H9 (cell line): ENCODE data around the gene SDK1. TPM values are rescaled to one million over a fixed set of nuclear protein-coding genes. Genes with fewer than 3 reads are reported as not detected.

Experiments
- DNase-seq: peaks from one replicate; pipeline ENCODE4 v3.0.0-alpha.2; 2017
- H2AFZ ChIP-seq: one replicate; pipeline ENCODE4 v1.6.1; 2013; ENCODE audit warnings: mild to moderate bottlenecking, low read length, control low read depth, moderate library complexity
- H2AK5ac ChIP-seq: 2 replicates; pipeline ENCODE4 v1.6.1; 2013; ENCODE audit warnings: low read length, control low read depth, mixed read lengths; ENCODE audit not compliant: insufficient read length
- H2BK120ac ChIP-seq: one replicate; pipeline ENCODE4 v1.6.1; 2013; ENCODE audit warnings: low read depth, mild to moderate bottlenecking, low read length, control low read depth, inconsistent platforms; ENCODE audit not compliant: poor library complexity, severe bottlenecking
- H2BK12ac ChIP-seq: 2 replicates; pipeline ENCODE4 v1.6.1; 2013; ENCODE audit warnings: low read length, control low read depth, mixed read lengths, low read depth; ENCODE audit not compliant: insufficient read length
- H2BK15ac ChIP-seq: 2 replicates; pipeline ENCODE4 v1.6.1; 2013; ENCODE audit warnings: low read depth, low read length, control low read depth
- H2BK20ac ChIP-seq: one replicate; pipeline ENCODE4 v1.6.1; 2013; ENCODE audit warnings: low read depth, mild to moderate bottlenecking, low read length, control low read depth, inconsistent platforms; ENCODE audit not compliant: poor library complexity, severe bottlenecking
- H2BK5ac ChIP-seq: 2 replicates; pipeline ENCODE4 v1.6.1; 2013; ENCODE audit warnings: low read length, control low read depth, mixed read lengths; ENCODE audit not compliant: insufficient read length
- H3K14ac ChIP-seq: 2 replicates; pipeline ENCODE4 v1.6.1; 2013; ENCODE audit warnings: low read length, control low read depth; ENCODE audit not compliant: insufficient read depth
- H3K18ac ChIP-seq: 2 replicates; pipeline ENCODE4 v1.6.1; 2013; ENCODE audit warnings: low read depth, mild to moderate bottlenecking, mixed read lengths, low read length, control low read depth; ENCODE audit not compliant: insufficient read length
- H3K23ac ChIP-seq: 2 replicates; pipeline ENCODE4 v1.6.1; 2013; ENCODE audit warnings: low read length, control low read depth, mixed read lengths, low read depth; ENCODE audit not compliant: insufficient read length
- H3K23me2 ChIP-seq: 2 replicates; pipeline ENCODE4 v1.6.1; 2013; ENCODE audit warnings: low read depth, mild to moderate bottlenecking, mixed read lengths, low read length, control low read depth; ENCODE audit not compliant: insufficient read length, poor library complexity, severe bottlenecking
- H3K27ac ChIP-seq: 2 replicates; pipeline ENCODE4 v1.5.1; 2013; ENCODE audit warnings: low read length, control low read depth, mixed read lengths, low read depth; ENCODE audit not compliant: insufficient read length
- H3K27me3 ChIP-seq: 2 replicates; pipeline ENCODE4 v1.6.1; 2013; ENCODE audit warnings: low read length, control low read depth, inconsistent platforms; ENCODE audit not compliant: insufficient read depth
- H3K4ac ChIP-seq: 2 replicates; pipeline ENCODE4 v1.6.1; 2013; ENCODE audit warnings: low read depth, mild to moderate bottlenecking, control low read depth, inconsistent platforms, low read length, moderate library complexity
- H3K4me1 ChIP-seq: 2 replicates; pipeline ENCODE4 v1.6.1; 2013; ENCODE audit warnings: low read length, control low read depth, inconsistent platforms; ENCODE audit not compliant: insufficient read depth
- H3K4me2 ChIP-seq: 2 replicates; pipeline ENCODE4 v1.6.1; 2013; ENCODE audit warnings: low read length, control low read depth, mixed read lengths; ENCODE audit not compliant: insufficient read length, insufficient read depth
- H3K56ac ChIP-seq: 2 replicates; pipeline ENCODE4 v1.6.1; 2013; ENCODE audit warnings: low read depth, mild to moderate bottlenecking, mixed read lengths, low read length, control low read depth; ENCODE audit not compliant: insufficient read length
- H3K79me1 ChIP-seq: 2 replicates; pipeline ENCODE4 v1.6.1; 2013; ENCODE audit warnings: low read depth, mild to moderate bottlenecking, moderate library complexity, low read length, control low read depth, inconsistent platforms; ENCODE audit not compliant: insufficient read depth, poor library complexity, severe bottlenecking
- H3K79me2 ChIP-seq: 2 replicates; pipeline ENCODE4 v1.6.1; 2013; ENCODE audit warnings: low read length, control low read depth, inconsistent platforms; ENCODE audit not compliant: insufficient read depth
- H3K9ac ChIP-seq: 2 replicates; pipeline ENCODE4 v1.6.1; 2013; ENCODE audit warnings: low read length, control low read depth, mixed read lengths; ENCODE audit not compliant: insufficient read length; ENCODE audit errors: extremely low read depth
- H3K9me3 ChIP-seq: one replicate; pipeline ENCODE4 v1.6.1; 2013; ENCODE audit warnings: low read depth, low read length, inconsistent platforms; ENCODE audit not compliant: control insufficient read depth
- H3T11ph ChIP-seq: one replicate; pipeline ENCODE4 v1.6.1; 2013; ENCODE audit warnings: mild to moderate bottlenecking, low read length, control low read depth, inconsistent platforms
- H4K20me1 ChIP-seq: one replicate; pipeline ENCODE4 v1.6.1; 2013; ENCODE audit not compliant: control insufficient read depth, insufficient read length, insufficient read depth
- H4K5ac ChIP-seq: 2 replicates; pipeline ENCODE4 v1.6.1; 2013; ENCODE audit warnings: low read depth, mild to moderate bottlenecking, mixed read lengths, low read length, control low read depth; ENCODE audit not compliant: insufficient read length
- H4K8ac ChIP-seq: replicated peaks from 2 replicates; pipeline ENCODE4 v1.6.1; 2013; ENCODE audit warnings: low read length, control low read depth, mixed read lengths, low read depth; ENCODE audit not compliant: insufficient read length
- H4K91ac ChIP-seq: 2 replicates; pipeline ENCODE4 v1.6.1; 2013; ENCODE audit warnings: low read depth, mild to moderate bottlenecking, moderate library complexity, mixed read lengths, low read length, control low read depth; ENCODE audit not compliant: insufficient read length
- H3K27ac Mint-ChIP-seq, 3 experiments: 2 replicates in 2 of 3; 3 replicates in 1 of 3; pipeline ENCODE4 v1.8.0; 2020 to 2021; ENCODE audit warnings: mixed read lengths in 3 of 3, mild to moderate bottlenecking in 1 of 3, moderate library complexity in 1 of 3
- H3K27me3 Mint-ChIP-seq: 2 replicates; pipeline ENCODE4 v1.8.0; 2021; ENCODE audit warnings: low read depth, mild to moderate bottlenecking, moderate library complexity, mixed read lengths
- H3K36me3 Mint-ChIP-seq, 3 experiments: 2 replicates in 2 of 3; 3 replicates in 1 of 3; pipeline ENCODE4 v1.8.0; 2020 to 2021; ENCODE audit warnings: low read depth in 3 of 3, mixed read lengths in 3 of 3; ENCODE audit not compliant: insufficient read depth in 1 of 3
- H3K4me1 Mint-ChIP-seq, 2 experiments: 2 replicates each; pipeline ENCODE4 v1.8.0; 2020; ENCODE audit warnings: mixed read lengths in 2 of 2
- H3K4me3 Mint-ChIP-seq, 2 experiments: 2 replicates in 1 of 2; 3 replicates in 1 of 2; pipeline ENCODE4 v1.8.0; 2020 to 2021; ENCODE audit warnings: mild to moderate bottlenecking in 2 of 2, mixed read lengths in 2 of 2, moderate library complexity in 1 of 2
- H3K9me3 Mint-ChIP-seq, 2 experiments: 2 replicates in 1 of 2; 3 replicates in 1 of 2; pipeline ENCODE4 v1.8.0; 2020; ENCODE audit warnings: mild to moderate bottlenecking in 2 of 2, mixed read lengths in 2 of 2, moderate library complexity in 1 of 2
- WGBS: extraction: QIAGEN DNeasy Blood & Tissue Kit; methylation state at CpG from one replicate; pipeline ENCODE4 v1.1.7; 2013; ENCODE audit warnings: missing lambda C conversion rate, low lambda C conversion rate, mixed read lengths; ENCODE audit not compliant: insufficient read length; ENCODE audit errors: extremely low coverage; 5-methylcytosine and 5-hydroxymethylcytosine counted together
- total RNA-seq: library from RNA; stranded (reverse); gene quantifications from 2 replicates; pipeline ENCODE4 v1.2.1, GENCODE V29; 2021
- TF ChIP-seq, protein P1 (sequence below): fragments of 200-600 bp; sonication (generic); conservative IDR thresholded peaks from 3 replicates; pipeline ENCODE4 v1.8.0; 2021; ENCODE audit warnings: antibody characterized with exemption, mild to moderate bottlenecking

The SDK1 gene
- total RNA-seq, 1 experiment from 2014 or later, result 8.7 TPM

DNA sequence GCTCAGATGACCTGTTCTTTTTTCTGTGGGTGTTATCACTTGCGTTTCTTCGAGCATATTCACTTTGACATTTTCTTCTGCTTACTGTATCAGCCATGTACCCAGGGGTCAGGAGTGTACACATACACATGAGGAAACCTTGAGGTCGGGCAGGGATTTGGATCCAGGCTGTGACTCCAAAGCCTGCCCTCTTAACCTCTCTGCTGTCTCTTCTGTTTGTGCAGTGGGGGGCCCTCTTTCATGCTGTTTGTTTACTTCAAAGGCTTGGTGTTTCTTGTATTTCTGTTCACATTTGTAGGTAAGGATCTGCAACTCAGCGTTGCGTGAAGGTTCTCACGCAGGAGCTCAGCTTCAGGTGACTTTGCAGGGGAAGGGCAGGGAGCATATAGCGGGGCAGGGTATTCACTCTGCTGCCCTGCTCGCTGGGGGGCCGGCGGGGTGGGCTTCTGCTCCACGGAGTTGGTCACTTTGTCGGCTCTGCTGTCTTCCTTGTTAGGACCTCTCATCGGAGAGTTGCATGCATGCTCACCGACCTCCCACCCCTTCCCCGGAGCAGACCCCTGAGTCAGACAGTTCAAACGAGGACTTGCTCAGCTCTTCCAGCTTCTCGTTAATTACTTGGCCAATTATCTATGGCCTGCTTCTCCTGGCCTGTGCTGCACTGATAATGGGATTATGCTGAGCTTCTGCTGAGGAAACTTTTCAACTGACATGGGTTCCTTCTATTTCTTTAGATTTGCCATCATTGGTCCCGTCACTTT is 77.5 kb downstream of the SDK1 start:
- no peak overlapping the region for H3K27ac ChIP-seq
- H4K8ac ChIP-seq, result no peak overlapping the region
- no peak overlapping the region for H3T11ph ChIP-seq
- TF ChIP-seq, protein P1, sequence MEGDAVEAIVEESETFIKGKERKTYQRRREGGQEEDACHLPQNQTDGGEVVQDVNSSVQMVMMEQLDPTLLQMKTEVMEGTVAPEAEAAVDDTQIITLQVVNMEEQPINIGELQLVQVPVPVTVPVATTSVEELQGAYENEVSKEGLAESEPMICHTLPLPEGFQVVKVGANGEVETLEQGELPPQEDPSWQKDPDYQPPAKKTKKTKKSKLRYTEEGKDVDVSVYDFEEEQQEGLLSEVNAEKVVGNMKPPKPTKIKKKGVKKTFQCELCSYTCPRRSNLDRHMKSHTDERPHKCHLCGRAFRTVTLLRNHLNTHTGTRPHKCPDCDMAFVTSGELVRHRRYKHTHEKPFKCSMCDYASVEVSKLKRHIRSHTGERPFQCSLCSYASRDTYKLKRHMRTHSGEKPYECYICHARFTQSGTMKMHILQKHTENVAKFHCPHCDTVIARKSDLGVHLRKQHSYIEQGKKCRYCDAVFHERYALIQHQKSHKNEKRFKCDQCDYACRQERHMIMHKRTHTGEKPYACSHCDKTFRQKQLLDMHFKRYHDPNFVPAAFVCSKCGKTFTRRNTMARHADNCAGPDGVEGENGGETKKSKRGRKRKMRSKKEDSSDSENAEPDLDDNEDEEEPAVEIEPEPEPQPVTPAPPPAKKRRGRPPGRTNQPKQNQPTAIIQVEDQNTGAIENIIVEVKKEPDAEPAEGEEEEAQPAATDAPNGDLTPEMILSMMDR, result no peak
- no peaks in the 10 kb centered on the region for H3K27me3 Mint-ChIP-seq
- no peak overlapping the region for H3K23ac ChIP-seq
- no peak overlapping the region for H3K4me2 ChIP-seq
- no peak overlapping the region for H4K5ac ChIP-seq
- H3K79me1 ChIP-seq, result no peaks in the 10 kb centered on the region
- no peak for DNase-seq
- H3K4ac ChIP-seq, result no peak overlapping the region
- no peak overlapping the region for H2BK120ac ChIP-seq
- peaks cover 3% of the 10 kb centered on the region; the same call in 1 of the 2 replicates for H3K4me1 ChIP-seq
- H2AFZ ChIP-seq, result no peak overlapping the region
- H2BK5ac ChIP-seq, result no peak overlapping the region
- H3K9me3 ChIP-seq, result no peaks in the 10 kb centered on the region
- no peak overlapping the region for H2AK5ac ChIP-seq
- no peak overlapping the region for H2BK12ac ChIP-seq
- H3K14ac ChIP-seq, result no peak overlapping the region
- peaks cover 3% of the 10 kb centered on the region for H3K23me2 ChIP-seq
- no peaks in the 10 kb centered on the region for H3K79me2 ChIP-seq
- H2BK20ac ChIP-seq, result no peak overlapping the region
- H3K56ac ChIP-seq, result no peak overlapping the region
- H3K9ac ChIP-seq, result no peak overlapping the region
- H3K36me3 Mint-ChIP-seq, result no peaks in the 10 kb centered on the region
- no peak overlapping the region for H4K91ac ChIP-seq
- H3K27ac Mint-ChIP-seq, result no peak overlapping the region
- no peak overlapping the region for H2BK15ac ChIP-seq
- H4K20me1 ChIP-seq, result no peaks in the 10 kb centered on the region
- no peak overlapping the region for H3K18ac ChIP-seq
- no CpG with 5 or more reads among the region's 18 CpGs for WGBS
- H3K9me3 Mint-ChIP-seq, result no peaks in the 10 kb centered on the region
- H3K27me3 ChIP-seq, result no peaks in the 10 kb centered on the region
- peaks cover 30 to 41% of the 10 kb centered on the region in 2 experiments for H3K4me1 Mint-ChIP-seq
- H3K4me3 Mint-ChIP-seq, result no peak overlapping the region
